ENCODE data around the gene SH3GL1. TPM values are rescaled to one million over a fixed set of nuclear protein-coding genes. Genes with fewer than 3 reads are reported as not detected.

Gene SH3GL1
- total RNA-seq, 1 donor from 2014 or later: 60.4 TPM

- intact Hi-C loops (cut with micrococcal nuclease): no loop called here
Observed at GRCh38 chr19:4431808-4432674, 31.7 kb upstream of the SH3GL1 start.

DNA sequence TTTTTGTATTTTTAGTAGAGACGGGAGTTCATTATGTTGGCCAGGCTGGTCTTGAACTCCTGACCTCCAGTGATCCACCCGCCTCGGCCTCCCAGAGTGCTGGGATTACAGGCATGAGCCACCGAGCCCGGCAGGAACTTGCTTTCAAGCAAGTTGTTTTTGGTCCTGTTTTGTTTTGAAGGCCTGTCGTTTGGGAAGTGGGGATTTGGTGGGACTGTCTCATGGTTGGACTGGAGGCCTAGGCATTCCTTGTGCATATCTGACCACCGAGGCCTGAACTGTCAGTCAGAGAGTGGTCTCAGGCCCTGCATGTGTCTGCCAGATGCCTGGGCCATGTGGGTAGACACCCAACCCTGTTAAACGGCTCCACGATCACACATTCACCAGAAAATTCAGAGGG is 30.9 kb upstream of the SH3GL1 start:
- intact Hi-C loops (cut with micrococcal nuclease): no loop called here

- intact Hi-C loops (cut with micrococcal nuclease): no loop called here
Observed at GRCh38 chr19:4430760-4431159, 30.4 kb upstream of the SH3GL1 start.

GRCh38 chr19:4429771-4430171 is 29.4 kb upstream of the SH3GL1 start:
- intact Hi-C loops (cut with micrococcal nuclease): no loop called here

GRCh38 chr19:4429256-4429655 is 28.9 kb upstream of the SH3GL1 start:
- intact Hi-C loops (cut with micrococcal nuclease): no loop called here

- intact Hi-C loops (cut with micrococcal nuclease): no loop called here
Observed at GRCh38 chr19:4428326-4428975, 28.1 kb upstream of the SH3GL1 start.

GRCh38 chr19:4425537-4425936 is 25.2 kb upstream of the SH3GL1 start:
- intact Hi-C loops (cut with micrococcal nuclease): no loop called here

- intact Hi-C loops (cut with micrococcal nuclease): no loop called here
Observed at GRCh38 chr19:4423416-4424126, 23.2 kb upstream of the SH3GL1 start.

GRCh38 chr19:4416268-4416667 is 15.9 kb upstream of the SH3GL1 start:
- intact Hi-C loops (cut with micrococcal nuclease): no loop called here

- intact Hi-C loops (cut with micrococcal nuclease): no loop called here
Observed at GRCh38 chr19:4415352-4415751, 15.0 kb upstream of the SH3GL1 start.

- intact Hi-C loops (cut with micrococcal nuclease): no loop called here
Observed at GRCh38 chr19:4414800-4415321, 14.5 kb upstream of the SH3GL1 start.

- intact Hi-C loops (cut with micrococcal nuclease): no loop called here
Observed at GRCh38 chr19:4414144-4414799, 13.9 kb upstream of the SH3GL1 start.

DNA sequence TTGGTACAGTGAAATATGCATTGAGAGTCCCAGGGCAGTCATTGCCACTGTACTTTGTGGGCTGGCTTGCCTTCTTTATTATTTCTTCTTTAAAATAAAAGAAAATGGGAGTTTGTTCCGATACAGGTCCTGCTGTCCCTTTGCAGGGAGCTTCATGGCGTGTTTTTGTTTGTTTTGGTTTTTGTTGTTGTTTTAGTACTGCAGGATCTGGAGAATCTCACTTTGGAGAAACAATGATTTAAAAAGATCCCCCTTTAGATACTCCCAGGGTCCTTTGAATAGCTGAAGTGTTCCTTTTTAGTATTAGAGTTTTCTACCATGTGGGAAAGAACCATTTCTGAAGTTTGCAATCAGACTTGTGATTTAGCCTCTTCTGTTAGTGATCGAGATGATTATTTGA is 13.2 kb upstream of the SH3GL1 start:
- intact Hi-C loops (cut with micrococcal nuclease): no loop called here

DNA sequence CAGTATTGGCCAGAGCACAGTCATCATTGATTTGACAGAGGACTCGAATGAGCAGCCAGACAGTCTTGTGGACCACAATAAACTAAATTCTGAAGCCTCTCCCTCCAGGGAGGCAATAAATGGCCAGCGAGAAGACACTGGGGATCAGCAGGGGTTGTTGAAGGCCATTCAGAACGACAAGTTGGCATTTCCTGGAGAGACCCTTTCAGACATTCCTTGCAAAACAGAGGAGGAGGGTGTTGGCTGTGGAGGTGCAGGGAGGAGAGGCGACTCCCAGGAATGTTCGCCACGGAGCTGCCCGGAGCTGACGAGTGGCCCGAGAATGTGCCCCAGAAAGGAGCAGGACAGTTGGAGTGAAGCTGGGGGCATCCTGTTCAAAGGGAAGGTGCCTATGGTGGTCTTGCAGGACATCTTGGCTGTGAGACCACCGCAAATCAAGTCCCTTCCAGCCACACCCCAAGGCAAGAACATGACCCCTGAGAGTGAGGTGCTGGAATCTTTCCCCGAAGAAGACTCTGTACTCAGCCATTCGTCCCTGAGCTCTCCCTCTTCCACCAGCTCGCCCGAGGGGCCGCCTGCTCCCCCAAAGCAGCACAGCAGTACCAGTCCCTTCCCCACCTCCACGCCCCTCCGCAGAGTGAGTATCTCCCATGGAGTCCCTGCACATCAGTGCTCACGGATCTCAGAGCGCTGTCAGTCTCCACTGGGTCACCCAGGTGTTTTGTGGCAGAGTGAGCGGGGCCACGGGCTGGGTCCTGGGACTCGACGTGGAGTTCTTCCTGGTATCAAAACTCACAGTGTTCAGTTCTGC is 9.0 kb upstream of the SH3GL1 start:
- intact Hi-C loops (cut with micrococcal nuclease): no loop called here

- intact Hi-C loops (cut with micrococcal nuclease): no loop called here
Observed at GRCh38 chr19:4406626-4407025, 6.3 kb upstream of the SH3GL1 start.

GRCh38 chr19:4405977-4406376 is 5.6 kb upstream of the SH3GL1 start:
- intact Hi-C loops (cut with micrococcal nuclease): no loop called here

- intact Hi-C loops (cut with micrococcal nuclease): loop anchor here (2.0 kb wide), 1 partner anchor 336 kb away; the partner anchor contains the start of gene ZBTB7A
Observed at GRCh38 chr19:4403005-4403761, 2.8 kb upstream of the SH3GL1 start.

DNA sequence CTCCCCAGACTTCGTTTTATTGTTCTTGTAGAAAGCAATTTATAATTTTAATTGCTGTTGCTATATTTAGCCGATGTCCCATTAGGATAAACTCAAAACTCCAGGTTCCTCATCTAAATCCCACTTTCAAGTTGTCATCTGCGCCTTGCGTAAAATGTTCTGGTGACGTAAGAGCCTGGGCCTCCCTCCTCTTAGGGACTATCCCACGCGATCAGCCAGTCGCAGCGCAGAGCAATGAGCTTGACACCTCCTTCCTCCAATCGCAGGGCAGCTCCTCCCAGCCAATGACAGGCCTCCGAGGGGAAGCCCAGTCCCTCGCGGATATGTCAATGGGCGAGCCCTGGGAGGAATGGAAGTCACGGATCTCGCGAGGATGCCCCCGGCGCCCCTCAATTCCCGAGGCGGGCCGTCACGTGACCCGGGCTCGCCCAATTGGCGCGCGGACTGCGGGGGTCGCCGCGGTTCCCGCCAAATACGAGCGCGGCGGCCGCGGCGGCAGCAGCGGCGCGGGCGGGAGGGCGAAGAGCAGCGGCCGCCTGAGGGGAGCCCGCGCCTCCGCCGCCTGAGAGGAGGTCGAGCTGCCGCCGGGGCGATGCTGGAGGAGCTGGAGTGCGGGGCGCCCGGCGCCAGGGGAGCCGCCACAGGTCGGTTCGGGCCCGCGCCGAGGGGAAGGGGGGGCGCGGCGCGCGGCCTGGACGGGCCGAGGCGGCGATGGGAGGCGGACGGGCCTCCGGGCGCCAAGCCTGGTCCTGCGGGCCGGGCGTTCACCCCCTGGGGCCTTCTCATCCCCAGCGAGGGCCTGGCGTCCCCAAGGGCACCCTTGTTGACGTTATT is 2.0 kb upstream of the SH3GL1 start, which contains the start of gene CHAF1A:
CHAF1A (plus strand) TSS at position 470 of the 834 bp plus-strand sequence; CDS start at position 593, 123 bp downstream.
- intact Hi-C loops (cut with micrococcal nuclease): loop anchor here (1.0 to 2.0 kb wide), 4 partner anchors 22 to 336 kb away; partner anchors contain the start of genes HDGFL2, UBXN6 and ZBTB7A
